ENCODE data around the gene TAMM41. TPM values are rescaled to one million over a fixed set of nuclear protein-coding genes. Genes with fewer than 3 reads are reported as not detected.

The TAMM41 gene
- total RNA-seq, 1 donor, result 8.7 TPM

- Histone ChIP-seq H3K4me1 (ENCODE audit: insufficient read depth, low read length) (no peaks in the 10 kb centered on the region), H3K4me3 (ENCODE audit: insufficient read depth, low read length) (no peak overlapping the region), H4K20me1 (ENCODE audit: insufficient read depth, low read length) (no peaks in the 10 kb centered on the region), H3K36me3 (ENCODE audit: insufficient read depth, low read length) (peaks cover 44% of the 10 kb centered on the region), H3K9me3 (ENCODE audit: low read depth, low read length) (no peaks in the 10 kb centered on the region), H3K27me3 (ENCODE audit: insufficient read depth, low read length) (no peaks in the 10 kb centered on the region), H2AFZ (ENCODE audit: low read length) (no peak overlapping the region), H3K79me2 (ENCODE audit: insufficient read depth, low read length) (no peaks in the 10 kb centered on the region), H3K4me2 (ENCODE audit: insufficient read depth, low read length) (no peak overlapping the region), H3K27ac (ENCODE audit: low read depth, low read length) (no peak overlapping the region)
- TF ChIP-seq CTCF (IDR thresholded peaks at IDR 0.05; ENCODE audit: extremely low read depth, low read depth, low read length), result no peak
- DNase-seq (ENCODE audit: insufficient read length, low spot score, missing footprints), result no peak
These were observed 28.7 kb downstream of the TAMM41 start for GRCh38 chr3:11818033-11818432.

- no peak overlapping the region for H2AFZ ChIP-seq (ENCODE audit: low read length)
- no peak overlapping the region for H3K4me3 ChIP-seq (ENCODE audit: insufficient read depth, low read length)
- TF ChIP-seq CTCF (IDR thresholded peaks at IDR 0.05; ENCODE audit: extremely low read depth, low read depth, low read length), result no peak
- H3K9me3 ChIP-seq (ENCODE audit: low read depth, low read length), result no peaks in the 10 kb centered on the region
- no peaks in the 10 kb centered on the region for H4K20me1 ChIP-seq (ENCODE audit: insufficient read depth, low read length)
- peaks cover 25% of the 10 kb centered on the region for H3K36me3 ChIP-seq (ENCODE audit: insufficient read depth, low read length)
- H3K4me1 ChIP-seq (ENCODE audit: insufficient read depth, low read length), result peaks cover 5% of the 10 kb centered on the region
- H3K27me3 ChIP-seq (ENCODE audit: insufficient read depth, low read length), result no peaks in the 10 kb centered on the region
- H3K79me2 ChIP-seq (ENCODE audit: insufficient read depth, low read length), result no peaks in the 10 kb centered on the region
- H3K4me2 ChIP-seq (ENCODE audit: insufficient read depth, low read length), result no peak overlapping the region
- no peak overlapping the region for H3K27ac ChIP-seq (ENCODE audit: low read depth, low read length)
- no peak for DNase-seq (ENCODE audit: insufficient read length, low spot score, missing footprints)
These were observed 31.6 kb downstream of the TAMM41 start for GRCh38 chr3:11815111-11815510.

GRCh38 chr3:11814663-11815062 is 32.0 kb downstream of the TAMM41 start:
- H3K79me2 ChIP-seq (ENCODE audit: insufficient read depth, low read length), result no peaks in the 10 kb centered on the region
- H3K4me1 ChIP-seq (ENCODE audit: insufficient read depth, low read length), result peaks cover 5% of the 10 kb centered on the region
- no peak overlapping the region for H2AFZ ChIP-seq (ENCODE audit: low read length)
- no peaks in the 10 kb centered on the region for H3K27me3 ChIP-seq (ENCODE audit: insufficient read depth, low read length)
- no peaks in the 10 kb centered on the region for H4K20me1 ChIP-seq (ENCODE audit: insufficient read depth, low read length)
- no peak overlapping the region for H3K4me2 ChIP-seq (ENCODE audit: insufficient read depth, low read length)
- H3K27ac ChIP-seq (ENCODE audit: low read depth, low read length), result no peak overlapping the region
- DNase-seq (ENCODE audit: insufficient read length, low spot score, missing footprints), result no peak
- no peak overlapping the region for H3K4me3 ChIP-seq (ENCODE audit: insufficient read depth, low read length)
- TF ChIP-seq CTCF (IDR thresholded peaks at IDR 0.05; ENCODE audit: extremely low read depth, low read depth, low read length), result no peak
- H3K9me3 ChIP-seq (ENCODE audit: low read depth, low read length), result no peaks in the 10 kb centered on the region
- peaks cover 21% of the 10 kb centered on the region for H3K36me3 ChIP-seq (ENCODE audit: insufficient read depth, low read length)

- no peak for TF ChIP-seq CTCF (IDR thresholded peaks at IDR 0.05; ENCODE audit: extremely low read depth, low read depth, low read length)
- H3K4me2 ChIP-seq (ENCODE audit: insufficient read depth, low read length), result no peak overlapping the region
- no peaks in the 10 kb centered on the region for H4K20me1 ChIP-seq (ENCODE audit: insufficient read depth, low read length)
These were observed 36.4 kb downstream of the TAMM41 start for GRCh38 chr3:11810276-11810675.

More at GRCh38 chr3:11810276-11810675, 36.4 kb downstream of the TAMM41 start:
- no peak overlapping the region for H2AFZ ChIP-seq (ENCODE audit: low read length)
- no peak overlapping the region for H3K27ac ChIP-seq (ENCODE audit: low read depth, low read length)
- H3K9me3 ChIP-seq (ENCODE audit: low read depth, low read length), result no peaks in the 10 kb centered on the region
- DNase-seq (ENCODE audit: insufficient read length, low spot score, missing footprints), result peak; percentile 47
- peaks cover 5% of the 10 kb centered on the region for H3K4me1 ChIP-seq (ENCODE audit: insufficient read depth, low read length)
- H3K79me2 ChIP-seq (ENCODE audit: insufficient read depth, low read length), result no peaks in the 10 kb centered on the region
- H3K36me3 ChIP-seq (ENCODE audit: insufficient read depth, low read length), result peaks cover 39% of the 10 kb centered on the region
- H3K4me3 ChIP-seq (ENCODE audit: insufficient read depth, low read length), result no peak overlapping the region
- no peaks in the 10 kb centered on the region for H3K27me3 ChIP-seq (ENCODE audit: insufficient read depth, low read length)
